GM19239 (cell line): ENCODE measurements around the gene PRKN.
"Not testable (repeated sequence)": the region's sequence is repeated elsewhere in the genome, so short reads cannot be mapped to it uniquely, and the experiment has no call there.

ENCODE experiments used
- DNase-seq: peaks from one replicate; pipeline ENCODE4 v3.0.0; 2011; ENCODE audit warnings: low spot score; ENCODE audit not compliant: insufficient read length
- FAIRE-seq: peaks from 2 replicates; lab custom pipeline; 2011; peaks lifted over from hg19 to GRCh38; lab: Jason Lieb, UNC

Gene PRKN

GRCh38 chr6:162562041-162562440, 165.5 kb downstream of the PRKN start:
- FAIRE-seq, result no peak
- DNase-seq, result no peak

DNA sequence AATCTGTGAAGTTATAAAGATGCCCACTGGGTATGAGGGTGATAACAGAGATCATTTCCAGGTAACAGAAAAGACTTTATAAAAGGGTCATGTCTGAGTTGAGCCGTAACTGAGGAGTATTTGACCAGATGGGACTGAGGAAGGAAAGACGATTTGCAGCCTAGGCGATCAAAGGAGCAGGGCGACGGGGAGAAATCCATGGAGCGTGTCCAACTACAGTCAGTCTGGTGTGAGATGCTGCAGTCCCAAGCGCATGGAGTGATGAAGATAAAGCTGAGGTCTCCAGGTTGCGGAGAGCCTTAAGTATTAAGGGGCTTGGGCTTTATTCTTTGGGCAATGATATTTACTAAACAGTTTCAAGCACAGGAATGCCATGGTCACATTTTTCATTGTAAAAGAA, 166.7 kb downstream of the PRKN start:
- no peak for FAIRE-seq

GRCh38 chr6:162554531-162554930, 173.0 kb downstream of the PRKN start:
- DNase-seq (no peak), FAIRE-seq (no peak)

More for the DNA sequence above, 166.7 kb downstream of the PRKN start:
- DNase-seq, result no peak

DNA sequence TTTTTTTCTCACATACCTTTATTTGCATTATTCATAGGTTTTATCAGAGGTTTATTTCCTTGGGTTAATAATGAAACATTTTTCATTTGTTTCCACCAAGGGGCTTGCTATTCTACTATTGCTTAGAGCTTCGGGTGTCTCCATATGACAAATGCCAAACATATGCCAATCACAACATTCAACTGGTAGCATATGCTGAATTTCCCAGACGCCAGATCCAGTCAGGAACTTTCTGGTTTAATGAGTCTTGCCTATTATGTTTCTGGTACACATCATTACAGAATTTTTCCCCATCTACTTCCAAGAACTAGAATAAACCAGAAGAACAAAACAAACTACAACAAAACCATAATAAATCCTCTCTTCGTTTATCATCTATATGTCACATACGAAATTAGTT, 180.7 kb downstream of the PRKN start:
- DNase-seq, result no peak
- no peak for FAIRE-seq

DNA sequence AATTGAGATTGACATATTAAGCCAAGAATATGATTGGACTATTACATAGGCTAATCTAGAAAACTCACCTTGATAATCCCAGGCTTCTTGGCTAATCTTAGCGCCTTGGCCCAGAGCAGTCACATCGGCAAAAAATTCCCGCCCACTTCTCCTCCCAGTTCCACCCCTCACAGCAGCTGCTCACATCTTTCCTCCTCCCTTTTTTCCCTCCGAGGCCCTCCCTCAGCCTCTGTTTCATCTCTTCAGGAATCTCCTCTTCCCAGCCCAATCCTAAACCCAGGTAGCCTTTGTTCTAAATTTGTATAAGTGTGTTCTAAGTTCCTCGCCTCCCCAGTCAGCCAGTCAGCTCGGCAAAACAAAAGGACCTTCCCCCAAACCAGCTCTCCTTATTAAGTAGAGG, 184.3 kb downstream of the PRKN start:
- FAIRE-seq (no peak), DNase-seq (no peak)

DNA sequence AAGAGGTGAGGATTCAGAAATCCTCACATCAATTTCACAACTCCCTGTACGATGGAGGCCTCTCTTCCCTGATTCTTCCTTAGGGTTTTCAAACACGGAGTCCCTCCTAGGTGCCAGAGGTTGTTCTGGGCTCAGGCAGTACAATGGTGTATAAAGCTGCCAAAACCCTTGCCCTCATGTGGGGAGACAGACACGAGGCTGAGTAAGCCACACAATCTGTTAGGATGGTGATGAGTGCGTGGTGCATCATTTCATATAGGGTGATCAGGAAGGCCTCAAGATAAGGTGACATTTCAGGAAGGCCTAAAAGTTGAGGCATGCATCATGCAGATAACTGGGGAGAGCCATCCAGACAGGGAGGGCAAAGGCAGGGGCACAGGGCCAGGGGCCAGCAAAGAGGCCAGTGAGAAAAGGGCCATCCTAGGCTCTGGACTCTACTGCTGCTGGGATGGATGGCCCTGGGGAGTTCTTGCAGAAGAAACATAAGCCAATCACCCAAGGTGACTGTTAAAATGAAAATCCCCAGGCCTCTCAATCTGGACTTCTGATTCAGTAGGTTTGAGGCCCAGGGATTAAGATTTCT, 186.5 kb downstream of the PRKN start:
- DNase-seq (no peak), FAIRE-seq (no peak)

DNA sequence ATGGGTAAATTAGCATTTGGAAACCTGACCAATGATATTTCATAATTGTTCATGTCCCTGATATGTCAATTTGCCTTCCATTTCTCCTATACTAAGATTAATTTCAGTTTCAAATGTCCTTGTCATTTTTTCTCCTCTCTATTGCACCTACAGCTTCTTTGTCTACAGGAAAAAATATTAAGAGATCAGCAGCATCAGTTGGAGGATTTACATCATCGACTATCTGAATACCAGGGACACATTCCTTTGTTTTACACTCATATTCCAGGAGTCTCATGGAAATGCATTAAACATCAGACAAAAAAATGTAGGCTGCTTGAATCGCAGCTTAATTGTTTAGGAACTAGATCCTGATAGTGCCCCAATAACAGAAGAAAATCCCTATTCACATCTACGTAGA, 188.2 kb downstream of the PRKN start:
- no peak for FAIRE-seq
- no peak for DNase-seq

GRCh38 chr6:162538643-162539064, 188.9 kb downstream of the PRKN start:
- DNase-seq, result no peak
- FAIRE-seq, result no peak

GRCh38 chr6:162533009-162533400, 194.6 kb downstream of the PRKN start:
- DNase-seq, result no peak
- FAIRE-seq, result no peak

- DNase-seq (no peak), FAIRE-seq (no peak)
Measured at GRCh38 chr6:162532283-162533008, 195.1 kb downstream of the PRKN start.

- not testable (repeated sequence) for DNase-seq, FAIRE-seq
Measured at GRCh38 chr6:162531391-162531790, 196.2 kb downstream of the PRKN start.

- FAIRE-seq (no peak), DNase-seq (no peak)
Measured at GRCh38 chr6:162528538-162528937, 199.0 kb downstream of the PRKN start.

DNA sequence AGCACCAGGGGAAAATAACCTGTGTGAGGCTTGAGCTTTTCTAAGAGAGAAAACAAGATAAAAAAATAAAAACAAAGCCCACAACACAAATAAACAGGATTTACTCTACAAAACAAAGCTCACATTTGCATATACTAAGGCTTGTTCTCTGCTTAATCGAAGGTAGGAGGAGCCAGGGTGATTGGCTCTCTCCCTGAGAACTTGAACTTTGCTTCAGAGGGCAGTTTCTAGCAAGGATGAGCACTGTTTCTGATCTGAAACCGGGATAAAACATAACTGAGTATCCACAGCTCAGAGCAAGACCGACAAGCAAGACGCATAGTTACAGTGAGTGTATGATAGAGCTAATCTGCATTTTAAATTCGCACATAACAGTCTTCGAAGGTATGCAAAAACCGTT, 200.6 kb downstream of the PRKN start:
- DNase-seq (no peak), FAIRE-seq (no peak)

GRCh38 chr6:162525181-162525580, 202.4 kb downstream of the PRKN start:
- DNase-seq (no peak), FAIRE-seq (no peak)

- FAIRE-seq (no peak), DNase-seq (no peak)
Measured at GRCh38 chr6:162512744-162513143, 214.8 kb downstream of the PRKN start.

DNA sequence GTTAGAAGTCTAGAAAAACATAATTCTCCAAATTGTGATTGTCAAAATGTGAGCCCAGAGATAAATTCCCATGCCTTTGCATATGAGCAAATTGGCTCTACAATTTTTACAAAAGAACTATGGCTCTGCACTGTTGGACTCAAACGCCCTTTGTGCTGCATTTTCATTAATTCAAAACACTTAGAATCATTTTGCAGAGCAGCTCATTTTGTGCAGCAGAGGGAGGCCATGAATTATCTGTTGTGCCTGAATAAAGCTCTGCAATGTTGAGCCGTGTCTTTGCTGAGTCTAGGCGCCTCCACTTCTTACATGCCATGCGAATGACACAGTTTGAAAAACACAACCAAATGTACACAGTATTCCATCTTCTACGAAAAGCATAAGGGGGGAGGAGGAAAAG, 230.2 kb downstream of the PRKN start:
- DNase-seq (no peak), FAIRE-seq (no peak)

DNA sequence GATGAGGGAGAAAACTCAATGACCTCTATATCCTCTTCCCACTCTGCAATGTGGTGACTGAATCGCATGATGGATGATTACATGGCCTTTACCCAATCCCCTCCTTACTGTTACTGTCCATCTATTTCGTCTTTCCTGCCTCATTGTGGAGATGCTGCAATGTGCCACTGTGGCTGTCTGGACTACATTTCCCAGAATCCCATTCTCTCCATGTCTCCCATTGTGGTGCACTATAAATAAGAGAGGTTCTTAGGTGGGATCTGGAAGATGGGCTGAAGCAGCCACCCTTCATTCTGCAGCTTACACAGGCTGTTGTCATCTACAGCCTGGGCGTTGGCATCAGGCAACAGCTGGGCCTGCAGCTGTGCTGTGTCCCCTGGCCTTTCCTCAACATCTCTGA, 233.6 kb downstream of the PRKN start:
- DNase-seq (no peak), FAIRE-seq (no peak)

GRCh38 chr6:162491637-162492036, 235.9 kb downstream of the PRKN start:
- FAIRE-seq (no peak), DNase-seq (no peak)

GRCh38 chr6:162489101-162489976, 238.2 kb downstream of the PRKN start:
- FAIRE-seq (no peak), DNase-seq (no peak)

DNA sequence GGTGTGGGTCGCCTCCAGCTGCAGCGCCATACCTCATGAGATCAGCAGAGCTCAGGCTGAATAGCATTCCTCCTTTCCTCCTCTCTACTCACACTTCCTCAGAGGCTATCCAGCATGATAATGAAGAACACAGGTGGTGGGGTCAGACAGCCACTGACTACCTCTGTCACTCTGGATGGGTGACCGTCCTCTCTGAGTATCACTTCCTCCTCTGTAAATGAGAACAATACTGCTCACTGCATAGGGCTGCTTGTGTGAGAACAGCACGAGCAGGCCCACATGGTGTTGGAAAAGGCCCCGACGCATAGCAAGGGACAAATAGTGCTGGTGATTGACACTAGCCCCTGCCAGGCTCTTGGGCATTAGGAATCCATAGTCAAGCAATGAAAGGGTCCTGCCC, 239.1 kb downstream of the PRKN start:
- DNase-seq, result no peak
- no peak for FAIRE-seq

DNA sequence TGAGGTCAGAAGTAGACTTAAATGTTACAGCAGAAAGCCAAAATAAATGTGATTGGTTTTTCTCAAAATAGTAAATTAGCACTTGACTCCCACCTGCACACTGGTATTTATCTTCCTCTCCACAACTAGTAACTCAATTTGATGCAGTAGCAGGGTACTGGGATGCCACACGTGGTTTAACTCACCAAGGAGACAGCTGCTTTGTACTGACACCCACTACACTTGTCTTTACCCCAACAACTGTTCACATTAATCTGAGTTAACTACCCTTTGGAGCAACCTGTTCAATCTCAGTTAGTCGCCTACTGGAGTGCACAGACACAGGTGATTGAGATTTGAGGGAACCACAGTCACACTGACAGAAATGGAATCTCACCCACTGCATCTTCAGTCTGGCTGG, 242.1 kb downstream of the PRKN start:
- no peak for DNase-seq
- FAIRE-seq, result no peak
